ENCODE data around the gene RFX4. TPM values are rescaled to one million over a fixed set of nuclear protein-coding genes. Genes with fewer than 3 reads are reported as not detected.

The RFX4 gene
- total RNA-seq, 4 donors from 2014 or later = not detected

DNA sequence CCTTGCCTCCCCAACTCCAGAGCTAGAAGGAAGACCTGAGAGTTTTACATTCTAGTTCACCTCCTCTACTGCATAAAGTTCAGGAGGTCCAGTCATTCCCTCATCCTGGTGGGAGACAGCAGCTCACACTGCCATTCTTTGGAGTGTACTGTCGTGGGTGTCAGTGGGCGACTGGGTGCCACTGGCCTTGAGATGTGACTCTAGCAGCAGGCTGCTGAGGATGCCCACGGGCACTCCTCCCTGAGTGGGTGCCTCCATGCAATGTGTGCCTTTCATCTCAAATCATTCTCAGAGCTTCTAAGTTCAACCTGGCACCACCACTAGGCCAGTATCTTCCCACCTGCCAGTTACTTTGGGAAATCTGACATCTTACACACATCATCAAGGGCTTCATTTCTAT lies 12.5 kb downstream of the RFX4 start:
- Histone ChIP-seq H3K4me3 (no peak overlapping the region), H3K4me1 (no peaks in the 10 kb centered on the region), H3K36me3 (no peaks in the 10 kb centered on the region), H3K27me3 (peaks cover 46% of the 10 kb centered on the region), H3K9me3 (no peaks in the 10 kb centered on the region), H3K27ac (no peak overlapping the region)
- DNase-seq = no peak
- WGBS, 2 donors (ENCODE audit: low coverage in 1 of 2) = 80% methylated on average over 3 of the region's 3 CpGs; no CpG with 5 or more reads in 1 of the 2 donors
- in situ Hi-C loops (cut with MboI; ENCODE audit: low pct_ligation_motif_present in 1 of 4, low pct_unique_long_range_greater_than_20kb in 1 of 4, low sequenced_read_pairs in 3 of 4) (no loop called here), intact Hi-C loops (cut with DNase I; ENCODE audit: low total_unique reads) (no loop called here)
- TF ChIP-seq EP300 (IDR thresholded peaks at IDR 0.05; ENCODE audit: low read depth) (no peak), POLR2AphosphoS5 (IDR thresholded peaks at IDR 0.05) (no peak), POLR2A (IDR thresholded peaks at IDR 0.05) (no peak)
- TF ChIP-seq, protein P1, sequence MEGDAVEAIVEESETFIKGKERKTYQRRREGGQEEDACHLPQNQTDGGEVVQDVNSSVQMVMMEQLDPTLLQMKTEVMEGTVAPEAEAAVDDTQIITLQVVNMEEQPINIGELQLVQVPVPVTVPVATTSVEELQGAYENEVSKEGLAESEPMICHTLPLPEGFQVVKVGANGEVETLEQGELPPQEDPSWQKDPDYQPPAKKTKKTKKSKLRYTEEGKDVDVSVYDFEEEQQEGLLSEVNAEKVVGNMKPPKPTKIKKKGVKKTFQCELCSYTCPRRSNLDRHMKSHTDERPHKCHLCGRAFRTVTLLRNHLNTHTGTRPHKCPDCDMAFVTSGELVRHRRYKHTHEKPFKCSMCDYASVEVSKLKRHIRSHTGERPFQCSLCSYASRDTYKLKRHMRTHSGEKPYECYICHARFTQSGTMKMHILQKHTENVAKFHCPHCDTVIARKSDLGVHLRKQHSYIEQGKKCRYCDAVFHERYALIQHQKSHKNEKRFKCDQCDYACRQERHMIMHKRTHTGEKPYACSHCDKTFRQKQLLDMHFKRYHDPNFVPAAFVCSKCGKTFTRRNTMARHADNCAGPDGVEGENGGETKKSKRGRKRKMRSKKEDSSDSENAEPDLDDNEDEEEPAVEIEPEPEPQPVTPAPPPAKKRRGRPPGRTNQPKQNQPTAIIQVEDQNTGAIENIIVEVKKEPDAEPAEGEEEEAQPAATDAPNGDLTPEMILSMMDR (IDR thresholded peaks at IDR 0.05) = no peak

DNA sequence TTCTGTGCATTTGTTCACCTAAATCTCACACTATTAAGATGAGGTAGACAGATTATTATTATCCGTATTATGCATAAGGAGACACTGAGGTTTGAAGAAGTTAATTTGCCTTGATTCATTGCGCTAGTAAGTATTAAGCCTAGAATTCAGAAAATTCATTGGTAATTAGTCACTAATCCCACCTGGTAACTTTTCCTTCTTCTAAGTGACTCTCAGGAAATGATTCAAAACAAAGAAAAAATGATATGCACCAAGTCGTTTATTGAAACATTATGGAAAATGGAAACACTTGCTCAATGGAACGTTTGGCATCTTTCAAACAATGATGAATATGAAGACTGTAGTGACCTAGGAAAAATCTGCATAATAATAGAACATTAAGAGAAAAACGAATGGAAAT lies 15.2 kb downstream of the RFX4 start:
- H3K4me1 ChIP-seq = no peaks in the 10 kb centered on the region
- TF ChIP-seq POLR2AphosphoS5 (IDR thresholded peaks at IDR 0.05) (no peak), EP300 (IDR thresholded peaks at IDR 0.05; ENCODE audit: low read depth) (no peak), POLR2A (IDR thresholded peaks at IDR 0.05) (no peak)
- TF ChIP-seq, protein P1 (IDR thresholded peaks at IDR 0.05) = no peak
- WGBS, 2 donors (ENCODE audit: low coverage in 1 of 2) = 56 to 62% methylated on average over 5 of the region's 5 CpGs
- no peaks in the 10 kb centered on the region for H3K9me3 ChIP-seq
- H3K4me3 ChIP-seq = no peak overlapping the region
- no peaks in the 10 kb centered on the region for H3K36me3 ChIP-seq
- no peak overlapping the region for H3K27ac ChIP-seq
- peaks cover 26% of the 10 kb centered on the region for H3K27me3 ChIP-seq
- in situ Hi-C loops (cut with MboI; ENCODE audit: low pct_ligation_motif_present in 1 of 4, low pct_unique_long_range_greater_than_20kb in 1 of 4, low sequenced_read_pairs in 3 of 4) = no loop called here
- DNase-seq = no peak
- intact Hi-C loops (cut with DNase I; ENCODE audit: low total_unique reads) = no loop called here

DNA sequence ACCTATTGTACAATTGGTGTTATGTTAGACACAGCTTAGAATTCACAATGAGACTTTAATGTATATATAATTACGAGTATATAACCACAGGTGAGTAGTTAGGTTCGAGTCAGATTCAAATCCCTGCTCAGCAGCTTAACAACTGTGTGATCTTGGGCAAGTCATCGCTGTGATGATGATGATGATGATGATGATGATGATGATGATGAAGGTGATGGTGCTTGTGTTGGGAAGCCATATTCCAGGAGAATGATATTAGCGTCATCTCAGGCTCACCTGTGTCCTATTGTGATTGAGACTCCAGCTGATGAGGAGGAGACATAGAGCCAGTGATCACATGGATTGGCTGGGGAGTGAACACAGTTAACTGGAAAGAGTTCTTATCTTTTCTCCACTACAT lies 16.5 kb downstream of the RFX4 start:
- H3K36me3 ChIP-seq = no peaks in the 10 kb centered on the region
- no peaks in the 10 kb centered on the region for H3K9me3 ChIP-seq
- H3K4me3 ChIP-seq = no peak overlapping the region
- in situ Hi-C loops (cut with MboI; ENCODE audit: low pct_ligation_motif_present in 1 of 4, low pct_unique_long_range_greater_than_20kb in 1 of 4, low sequenced_read_pairs in 3 of 4) = no loop called here
- 88% methylated on average over 4 of the region's 4 CpGs; no CpG with 5 or more reads in 1 of the 2 donors for WGBS, 2 donors (ENCODE audit: low coverage in 1 of 2)
- TF ChIP-seq, protein P1 (IDR thresholded peaks at IDR 0.05) = no peak
- TF ChIP-seq EP300 (IDR thresholded peaks at IDR 0.05; ENCODE audit: low read depth) = no peak
- TF ChIP-seq POLR2AphosphoS5 (IDR thresholded peaks at IDR 0.05) = no peak
- TF ChIP-seq POLR2A (IDR thresholded peaks at IDR 0.05) = no peak
- intact Hi-C loops (cut with DNase I; ENCODE audit: low total_unique reads) = no loop called here
- H3K27me3 ChIP-seq = peaks cover 15% of the 10 kb centered on the region
- no peak for DNase-seq
- no peaks in the 10 kb centered on the region for H3K4me1 ChIP-seq
- H3K27ac ChIP-seq = no peak overlapping the region

DNA sequence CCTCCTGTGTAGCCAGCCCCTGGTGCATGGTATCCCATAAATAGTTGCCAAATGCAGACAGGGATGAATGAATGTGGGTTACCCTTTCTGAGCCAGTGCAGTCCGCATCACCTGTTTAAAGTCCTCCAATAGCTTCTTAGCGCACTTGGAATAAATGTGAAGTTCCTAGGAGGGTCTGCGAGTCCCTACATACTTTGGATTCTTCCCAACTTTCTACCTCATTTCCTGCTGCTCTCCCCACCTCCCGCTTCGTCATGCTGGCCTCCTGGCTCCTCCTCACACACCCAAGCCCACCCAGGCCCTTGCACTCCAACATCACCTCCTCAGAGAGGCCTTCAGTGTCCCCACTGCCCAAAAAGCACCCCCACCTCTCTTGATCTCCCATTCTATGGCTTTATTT lies 17.7 kb downstream of the RFX4 start:
- Histone ChIP-seq H3K36me3 (no peaks in the 10 kb centered on the region), H3K4me1 (no peaks in the 10 kb centered on the region), H3K27ac (no peak overlapping the region), H3K4me3 (no peak overlapping the region), H3K9me3 (no peaks in the 10 kb centered on the region), H3K27me3 (peaks cover 10% of the 10 kb centered on the region)
- 83% methylated on average over 3 to 5 of the region's 5 CpGs for WGBS, 2 donors (ENCODE audit: low coverage in 1 of 2)
- intact Hi-C loops (cut with DNase I; ENCODE audit: low total_unique reads) = no loop called here
- DNase-seq = no peak
- no peak for TF ChIP-seq POLR2A (IDR thresholded peaks at IDR 0.05)
- TF ChIP-seq EP300 (IDR thresholded peaks at IDR 0.05; ENCODE audit: low read depth) = no peak
- no peak for TF ChIP-seq POLR2AphosphoS5 (IDR thresholded peaks at IDR 0.05)
- in situ Hi-C loops (cut with MboI; ENCODE audit: low pct_ligation_motif_present in 1 of 4, low pct_unique_long_range_greater_than_20kb in 1 of 4, low sequenced_read_pairs in 3 of 4) = no loop called here

DNA sequence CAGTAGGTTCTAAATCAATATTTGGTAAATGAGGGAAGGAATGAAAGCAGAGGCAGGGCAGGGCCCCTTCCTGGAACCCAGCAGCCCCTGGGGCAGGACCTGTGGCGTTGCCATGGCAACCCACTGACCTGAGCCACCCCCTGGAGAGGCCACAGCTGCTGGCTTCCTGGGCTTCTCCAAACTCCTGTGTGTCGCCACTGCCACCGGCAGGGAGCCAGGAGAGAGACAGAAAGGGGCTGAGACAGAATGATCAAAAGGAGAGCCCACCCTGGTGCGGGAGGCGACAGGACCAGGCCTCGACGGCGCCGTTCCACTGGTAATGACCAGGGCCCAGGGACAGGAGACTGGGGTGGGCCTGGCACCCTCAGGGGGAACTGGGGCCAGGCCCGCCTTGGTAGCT lies 18.2 kb downstream of the RFX4 start:
- Histone ChIP-seq H3K27ac (no peak overlapping the region), H3K9me3 (no peaks in the 10 kb centered on the region), H3K27me3 (peaks cover 10% of the 10 kb centered on the region), H3K36me3 (no peaks in the 10 kb centered on the region), H3K4me3 (no peak overlapping the region), H3K4me1 (no peaks in the 10 kb centered on the region)
- TF ChIP-seq POLR2A (IDR thresholded peaks at IDR 0.05) = no peak
- TF ChIP-seq, protein P1 (IDR thresholded peaks at IDR 0.05) = no peak
- DNase-seq = no peak
- in situ Hi-C loops (cut with MboI; ENCODE audit: low pct_ligation_motif_present in 1 of 4, low pct_unique_long_range_greater_than_20kb in 1 of 4, low sequenced_read_pairs in 3 of 4) (no loop called here), intact Hi-C loops (cut with DNase I; ENCODE audit: low total_unique reads) (no loop called here)
- WGBS, 2 donors (ENCODE audit: low coverage in 1 of 2) = 88 to 93% methylated on average over 3 to 9 of the region's 10 CpGs
